ENCODE measurements around the gene OXCT2. TPM values are rescaled to one million over a fixed set of nuclear protein-coding genes. Genes with fewer than 3 reads are reported as not detected.
"Not testable (repeated sequence)": the region's sequence is repeated elsewhere in the genome, so short reads cannot be mapped to it uniquely, and the experiment has no call there.

The OXCT2 gene
- total and polyA plus RNA-seq, 2 of the 13 experiments (the other 11 are each of a cell fraction or from before 2014, with no cell fraction given): 0.21 to 0.33 TPM

DNA sequence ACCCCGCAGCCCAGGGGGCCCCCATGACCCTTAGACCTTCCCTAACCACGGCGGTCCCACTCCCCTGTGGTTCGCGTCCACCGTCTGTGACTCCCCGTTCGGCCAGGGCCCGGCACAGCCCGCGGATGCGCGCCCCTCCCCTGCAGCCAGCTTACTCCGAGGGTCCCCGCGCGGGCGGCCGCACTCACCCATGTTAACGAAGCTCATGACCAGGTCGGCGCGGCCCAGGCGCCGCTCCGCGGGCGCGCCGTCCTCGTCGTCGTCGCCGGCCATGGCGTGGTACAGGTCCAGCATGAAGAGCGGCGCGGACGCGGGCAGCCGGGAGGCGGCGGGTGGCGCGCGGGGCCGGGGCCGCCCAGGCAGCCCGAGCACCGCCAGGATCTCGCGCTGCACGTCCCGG, 16.8 kb upstream of the OXCT2 start:
- H3K4me3 ChIP-seq (replicated peaks in 1 of 3; ENCODE audit: insufficient read depth in 1 of 3, low read depth in 2 of 3, low read length in 3 of 3); H3K9ac ChIP-seq (ENCODE audit: insufficient read depth, low read depth, low read length); intact Hi-C loops (cut with micrococcal nuclease; ENCODE audit: unreplicated experiment); CTCF ChIA-PET (ENCODE audit: low intra/inter-chr PET ratio, low total read pairs); ATAC-seq; FAIRE-seq; H3K4me1 ChIP-seq (ENCODE audit: insufficient read depth, low read length); H2AFZ ChIP-seq (ENCODE audit: low read length); DNase-seq (ENCODE audit: low spot score); H4K20me1 ChIP-seq (ENCODE audit: insufficient read depth, low read length); BruUV-seq (replicated peaks); in situ Hi-C loops (cut with HindIII; ENCODE audit: extremely low pct_ligation_motif_present, low pct_unique_long_range_greater_than_20kb); H3K9me3 ChIP-seq (ENCODE audit: low read length); H3K4me2 ChIP-seq (ENCODE audit: low read depth, low read length); H3K27ac ChIP-seq (ENCODE audit: extremely low read length, insufficient read depth, low read length); H3K79me2 ChIP-seq (ENCODE audit: insufficient read depth, low read length); H3K36me3 ChIP-seq (replicated peaks in 1 of 2; ENCODE audit: control insufficient read depth in 1 of 2, insufficient read depth in 2 of 2, low read length in 2 of 2): not testable (repeated sequence)
- peaks cover 0 to 15% of the 10 kb centered on the region in 2 experiments; a peak in 3 of 5 replicates for H3K27me3 ChIP-seq (ENCODE audit: control insufficient read depth in 1 of 2, insufficient read depth in 2 of 2, low read length in 2 of 2)
- 46% methylated on average over 14 of the region's 55 CpGs for WGBS (ENCODE audit: low lambda C conversion rate)
- POLR2A ChIA-PET: interaction anchor here (1.1 kb wide), 1 partner anchor 49 kb away, joined by 4 read pairs; the partner anchor contains the start of gene PPIE

DNA sequence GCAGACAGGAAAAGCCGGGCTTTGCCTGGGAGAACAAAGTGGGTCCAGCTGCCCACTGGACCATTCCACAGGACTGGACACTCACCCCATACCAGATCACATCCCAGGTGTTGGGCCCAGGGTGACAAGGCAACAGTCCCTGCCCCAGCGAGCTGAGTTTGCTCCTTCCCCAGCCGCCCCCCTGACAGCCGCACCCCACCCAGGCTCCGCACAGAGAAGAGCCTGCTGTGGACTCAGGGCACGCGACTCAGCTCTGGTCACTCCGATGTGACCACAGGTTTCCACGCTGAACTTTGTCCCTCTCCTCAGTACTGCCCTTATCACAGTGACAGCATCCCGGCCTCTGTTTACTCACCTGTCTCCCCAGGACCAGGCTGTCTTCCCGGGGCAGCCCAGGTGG, 16.3 kb upstream of the OXCT2 start:
- H2AFZ ChIP-seq (ENCODE audit: low read length): no peak overlapping the region
- no peaks in the 10 kb centered on the region for H4K20me1 ChIP-seq (ENCODE audit: insufficient read depth, low read length)
- 25% methylated on average over 7 of the region's 11 CpGs for whole genome bisulfite sequencing (ENCODE audit: low lambda C conversion rate)
- peaks cover 7% of the 10 kb centered on the region for H3K4me1 ChIP-seq (ENCODE audit: insufficient read depth, low read length)
- H3K4me2 ChIP-seq (ENCODE audit: low read depth, low read length): no peak overlapping the region
- H3K9ac ChIP-seq (ENCODE audit: insufficient read depth, low read depth, low read length): no peak overlapping the region
- peaks cover 0 to 15% of the 10 kb centered on the region in 2 experiments; a peak in 3 of 5 replicates for H3K27me3 ChIP-seq (ENCODE audit: control insufficient read depth in 1 of 2, insufficient read depth in 2 of 2, low read length in 2 of 2)
- H3K79me2 ChIP-seq (ENCODE audit: insufficient read depth, low read length): no peaks in the 10 kb centered on the region
- H3K9me3 ChIP-seq (ENCODE audit: low read length): no peaks in the 10 kb centered on the region
- ChIA-PET CTCF (ENCODE audit: low intra/inter-chr PET ratio, low total read pairs) (no interaction called here), POLR2A (no interaction called here)
- FAIRE-seq (no peak), DNase-seq (ENCODE audit: low spot score) (no peak), ATAC-seq (no peak)
- no peaks in the 10 kb centered on the region for H3K36me3 ChIP-seq (replicated peaks in 1 of 2; ENCODE audit: control insufficient read depth in 1 of 2, insufficient read depth in 2 of 2, low read length in 2 of 2)
- H3K4me3 ChIP-seq (replicated peaks in 1 of 3; ENCODE audit: insufficient read depth in 1 of 3, low read depth in 2 of 3, low read length in 3 of 3): no peak overlapping the region
- intact Hi-C loops (cut with micrococcal nuclease; ENCODE audit: unreplicated experiment) (no loop called here), in situ Hi-C loops (cut with HindIII; ENCODE audit: extremely low pct_ligation_motif_present, low pct_unique_long_range_greater_than_20kb) (no loop called here)
- BruUV-seq (replicated peaks): no TSS peak
- no peak overlapping the region for H3K27ac ChIP-seq (ENCODE audit: extremely low read length, insufficient read depth, low read length)
- TF ChIP-seq, protein P1, sequence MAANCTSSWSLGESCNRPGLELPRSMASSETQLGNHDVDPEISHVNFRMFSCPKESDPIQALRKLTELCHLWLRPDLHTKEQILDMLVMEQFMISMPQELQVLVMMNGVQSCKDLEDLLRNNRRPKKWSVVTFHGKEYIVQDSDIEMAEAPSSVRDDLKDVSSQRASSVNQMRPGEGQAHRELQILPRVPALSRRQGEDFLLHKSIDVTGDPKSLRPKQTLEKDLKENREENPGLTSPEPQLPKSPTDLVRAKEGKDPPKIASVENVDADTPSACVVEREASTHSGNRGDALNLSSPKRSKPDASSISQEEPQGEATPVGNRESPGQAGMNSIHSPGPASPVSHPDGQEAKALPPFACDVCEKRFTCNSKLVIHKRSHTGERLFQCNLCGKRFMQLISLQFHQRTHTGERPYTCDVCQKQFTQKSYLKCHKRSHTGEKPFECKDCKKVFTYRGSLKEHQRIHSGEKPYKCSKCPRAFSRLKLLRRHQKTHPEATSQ (CRISPR knock-in tag; IDR thresholded peaks at IDR 0.05; ENCODE audit: borderline replicate concordance): no peak
- TF ChIP-seq CREB1 (IDR thresholded peaks at IDR 0.05) (no peak), CREB1 (CRISPR knock-in tag; IDR thresholded peaks at IDR 0.05) (no peak), ZNF296 (CRISPR knock-in tag; conservative IDR thresholded peaks at IDR 0.05) (no peak), NONO (IDR thresholded peaks at IDR 0.05) (no peak), NONO (CRISPR knock-in tag; conservative IDR thresholded peaks at IDR 0.05) (no peak), GATA4 (IDR thresholded peaks at IDR 0.05; ENCODE audit: borderline replicate concordance, low read depth) (no peak), KLF6 (CRISPR knock-in tag; IDR thresholded peaks at IDR 0.05) (no peak), CHD2 (IDR thresholded peaks at IDR 0.05; ENCODE audit: low read depth, low read length) (no peak), NFRKB (IDR thresholded peaks at IDR 0.05) (no peak), GTF3A (CRISPR knock-in tag; conservative IDR thresholded peaks at IDR 0.05) (no peak), ZBTB8A (CRISPR knock-in tag; IDR thresholded peaks at IDR 0.05; ENCODE audit: borderline replicate concordance, low read depth) (no peak), ZFAT (CRISPR knock-in tag; conservative IDR thresholded peaks at IDR 0.05) (no peak), ZFP36L1 (CRISPR knock-in tag; IDR thresholded peaks at IDR 0.05) (no peak), NPAS2 (CRISPR knock-in tag; IDR thresholded peaks at IDR 0.05; ENCODE audit: borderline replicate concordance) (no peak), ZNF451 (CRISPR knock-in tag; IDR thresholded peaks at IDR 0.05) (no peak), ISX (CRISPR knock-in tag; conservative IDR thresholded peaks at IDR 0.05) (no peak)
- TF ChIP-seq, protein P2, sequence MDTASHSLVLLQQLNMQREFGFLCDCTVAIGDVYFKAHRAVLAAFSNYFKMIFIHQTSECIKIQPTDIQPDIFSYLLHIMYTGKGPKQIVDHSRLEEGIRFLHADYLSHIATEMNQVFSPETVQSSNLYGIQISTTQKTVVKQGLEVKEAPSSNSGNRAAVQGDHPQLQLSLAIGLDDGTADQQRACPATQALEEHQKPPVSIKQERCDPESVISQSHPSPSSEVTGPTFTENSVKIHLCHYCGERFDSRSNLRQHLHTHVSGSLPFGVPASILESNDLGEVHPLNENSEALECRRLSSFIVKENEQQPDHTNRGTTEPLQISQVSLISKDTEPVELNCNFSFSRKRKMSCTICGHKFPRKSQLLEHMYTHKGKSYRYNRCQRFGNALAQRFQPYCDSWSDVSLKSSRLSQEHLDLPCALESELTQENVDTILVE (CRISPR knock-in tag; IDR thresholded peaks at IDR 0.05): no peak
- TF ChIP-seq, protein P3, sequence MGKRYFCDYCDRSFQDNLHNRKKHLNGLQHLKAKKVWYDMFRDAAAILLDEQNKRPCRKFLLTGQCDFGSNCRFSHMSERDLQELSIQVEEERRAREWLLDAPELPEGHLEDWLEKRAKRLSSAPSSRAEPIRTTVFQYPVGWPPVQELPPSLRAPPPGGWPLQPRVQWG (CRISPR knock-in tag; IDR thresholded peaks at IDR 0.05; ENCODE audit: borderline replicate concordance, low read depth): no peak
